Neural progenitor cell (in vitro differentiated cells): ENCODE measurements around the gene SMYD3. TPM values are rescaled to one million over a fixed set of nuclear protein-coding genes. Genes with fewer than 3 reads are reported as not detected.

Source experiments
- DNase-seq: peaks from one replicate; pipeline ENCODE4 v3.0.0-alpha.2; 2016; ENCODE audit warnings: low spot score
- H2AFZ ChIP-seq: fragments of 200-600 bp; sonication (generic); replicated peaks from 2 replicates; pipeline ENCODE4 v1.6.1; 2016; ENCODE audit warnings: antibody characterized with exemption
- H3F3A ChIP-seq: fragments of 200-600 bp; sonication (generic); 2 replicates; pipeline ENCODE4 v1.6.1; 2016; ENCODE audit warnings: antibody characterized with exemption, low read depth
- H3K27ac ChIP-seq: fragments of 200-600 bp; sonication (generic); 2 replicates; pipeline ENCODE4 v1.5.1; 2016; ENCODE audit warnings: mild to moderate bottlenecking
- H3K27me3 ChIP-seq: fragments of 200-600 bp; sonication (generic); 2 replicates; pipeline ENCODE4 v1.6.1; 2016; ENCODE audit warnings: mild to moderate bottlenecking, moderate library complexity
- H3K36me3 ChIP-seq: fragments of 200-600 bp; sonication (generic); 2 replicates; pipeline ENCODE4 v1.5.1; 2016
- H3K4me1 ChIP-seq: fragments of 200-600 bp; sonication (generic); 2 replicates; pipeline ENCODE4 v1.6.1; 2016; ENCODE audit warnings: mixed run types
- H3K4me2 ChIP-seq: fragments of 200-600 bp; sonication (generic); 2 replicates; pipeline ENCODE4 v1.6.1; 2016
- H3K4me3 ChIP-seq: fragments of 200-600 bp; sonication (generic); 2 replicates; pipeline ENCODE4 v1.5.1; 2016
- H3K79me2 ChIP-seq: fragments of 200-600 bp; sonication (generic); 2 replicates; pipeline ENCODE4 v1.6.1; 2016; ENCODE audit warnings: low read depth
- H3K9ac ChIP-seq: fragments of 200-600 bp; sonication (generic); 2 replicates; pipeline ENCODE4 v1.6.1; 2016
- H3K9me3 ChIP-seq: fragments of 200-600 bp; sonication (generic); 2 replicates; pipeline ENCODE4 v1.5.1; 2016; ENCODE audit warnings: low read depth
- H4K20me1 ChIP-seq: fragments of 200-600 bp; sonication (generic); 2 replicates; pipeline ENCODE4 v1.6.1; 2016; ENCODE audit warnings: low read depth
- H3K27ac Mint-ChIP-seq: 3 replicates; pipeline ENCODE4 v1.8.0; 2021; ENCODE audit warnings: mixed read lengths
- H3K27me3 Mint-ChIP-seq: 2 replicates; pipeline ENCODE4 v1.8.0; 2022; ENCODE audit warnings: low read depth, mild to moderate bottlenecking, inconsistent platforms, moderate library complexity, mixed read lengths; ENCODE audit not compliant: insufficient read depth
- H3K36me3 Mint-ChIP-seq: 3 replicates; pipeline ENCODE4 v1.8.0; 2021; ENCODE audit warnings: mixed read lengths
- H3K4me1 Mint-ChIP-seq: 3 replicates; pipeline ENCODE4 v1.8.0; 2021; ENCODE audit warnings: mixed read lengths
- H3K4me3 Mint-ChIP-seq: 3 replicates; pipeline ENCODE4 v1.8.0; 2021; ENCODE audit warnings: mild to moderate bottlenecking, moderate library complexity, mixed read lengths
- H3K9me3 Mint-ChIP-seq: 3 replicates; pipeline ENCODE4 v1.8.0; 2020; ENCODE audit warnings: mixed read lengths
- EZH2 ChIP-seq: fragments of 200-600 bp; sonication (generic); IDR thresholded peaks from 2 replicates; pipeline ENCODE4 v1.6.1; 2017; ENCODE audit warnings: antibody characterized with exemption, mild to moderate bottlenecking, moderate library complexity
- EZH2phosphoT487 ChIP-seq: fragments of 200-600 bp; sonication (generic); IDR thresholded peaks from 2 replicates; pipeline ENCODE4 v1.6.1; 2017; ENCODE audit warnings: antibody characterized with exemption
- total RNA-seq: library from RNA; depleted of rRNA; stranded (reverse); fragments of >200 nt; gene quantifications from 2 replicates; pipeline ENCODE4 v1.2.3, GENCODE V29; 2015; ENCODE audit warnings: low replicate concordance
- TF ChIP-seq, protein P1 (sequence below): fragments of 200-600 bp; sonication (generic); IDR thresholded peaks from 2 replicates; pipeline ENCODE4 v1.5.1; 2017; ENCODE audit warnings: antibody characterized with exemption, mild to moderate bottlenecking

SMYD3 gene
- total RNA-seq, 1 donor from 2014 or later, result 43.2 TPM

DNA sequence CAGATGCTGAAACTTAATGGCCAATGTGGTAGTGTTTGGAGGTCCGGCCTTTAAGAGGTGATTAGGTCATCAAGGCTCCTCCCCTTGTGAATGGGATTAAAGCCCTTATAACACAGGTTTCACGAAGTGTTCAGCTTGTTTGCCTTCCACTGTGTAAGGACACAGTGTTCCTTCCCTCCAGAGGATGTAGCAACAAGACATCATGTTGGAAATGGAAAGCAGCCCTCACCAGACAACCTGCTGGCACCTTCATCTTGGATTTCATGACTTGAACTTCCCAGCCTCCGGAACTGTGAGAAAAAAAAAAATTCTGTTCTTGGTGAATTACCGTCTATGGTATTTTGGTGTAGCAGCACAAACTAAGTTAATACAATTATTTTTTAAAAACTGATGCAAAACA is 738.5 kb downstream of the SMYD3 start:
- H4K20me1 ChIP-seq, result no peaks in the 10 kb centered on the region
- H3K4me2 ChIP-seq, result no peak overlapping the region
- no peak for DNase-seq
- H3K9me3 ChIP-seq, result no peaks in the 10 kb centered on the region
- H3K36me3 ChIP-seq, result no peaks in the 10 kb centered on the region
- no peak overlapping the region for H3K27ac ChIP-seq
- peaks cover 7% of the 10 kb centered on the region for H3K4me1 ChIP-seq
- H3K36me3 Mint-ChIP-seq, result peaks cover 3% of the 10 kb centered on the region
- no peak overlapping the region for H2AFZ ChIP-seq
- no peak for TF ChIP-seq EZH2phosphoT487
- TF ChIP-seq EZH2, result no peak
- TF ChIP-seq, protein P1, sequence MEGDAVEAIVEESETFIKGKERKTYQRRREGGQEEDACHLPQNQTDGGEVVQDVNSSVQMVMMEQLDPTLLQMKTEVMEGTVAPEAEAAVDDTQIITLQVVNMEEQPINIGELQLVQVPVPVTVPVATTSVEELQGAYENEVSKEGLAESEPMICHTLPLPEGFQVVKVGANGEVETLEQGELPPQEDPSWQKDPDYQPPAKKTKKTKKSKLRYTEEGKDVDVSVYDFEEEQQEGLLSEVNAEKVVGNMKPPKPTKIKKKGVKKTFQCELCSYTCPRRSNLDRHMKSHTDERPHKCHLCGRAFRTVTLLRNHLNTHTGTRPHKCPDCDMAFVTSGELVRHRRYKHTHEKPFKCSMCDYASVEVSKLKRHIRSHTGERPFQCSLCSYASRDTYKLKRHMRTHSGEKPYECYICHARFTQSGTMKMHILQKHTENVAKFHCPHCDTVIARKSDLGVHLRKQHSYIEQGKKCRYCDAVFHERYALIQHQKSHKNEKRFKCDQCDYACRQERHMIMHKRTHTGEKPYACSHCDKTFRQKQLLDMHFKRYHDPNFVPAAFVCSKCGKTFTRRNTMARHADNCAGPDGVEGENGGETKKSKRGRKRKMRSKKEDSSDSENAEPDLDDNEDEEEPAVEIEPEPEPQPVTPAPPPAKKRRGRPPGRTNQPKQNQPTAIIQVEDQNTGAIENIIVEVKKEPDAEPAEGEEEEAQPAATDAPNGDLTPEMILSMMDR, result no peak
- H3K4me3 ChIP-seq, result no peak overlapping the region
- no peak overlapping the region for H3K4me3 Mint-ChIP-seq
- no peaks in the 10 kb centered on the region for H3K27me3 ChIP-seq
- H3F3A ChIP-seq, result no peaks in the 10 kb centered on the region
- H3K9me3 Mint-ChIP-seq, result no peaks in the 10 kb centered on the region
- no peaks in the 10 kb centered on the region for H3K79me2 ChIP-seq
- H3K4me1 Mint-ChIP-seq, result peaks cover 16% of the 10 kb centered on the region
- no peak overlapping the region for H3K27ac Mint-ChIP-seq
- H3K27me3 Mint-ChIP-seq, result no peaks in the 10 kb centered on the region
- H3K9ac ChIP-seq, result no peak overlapping the region

DNA sequence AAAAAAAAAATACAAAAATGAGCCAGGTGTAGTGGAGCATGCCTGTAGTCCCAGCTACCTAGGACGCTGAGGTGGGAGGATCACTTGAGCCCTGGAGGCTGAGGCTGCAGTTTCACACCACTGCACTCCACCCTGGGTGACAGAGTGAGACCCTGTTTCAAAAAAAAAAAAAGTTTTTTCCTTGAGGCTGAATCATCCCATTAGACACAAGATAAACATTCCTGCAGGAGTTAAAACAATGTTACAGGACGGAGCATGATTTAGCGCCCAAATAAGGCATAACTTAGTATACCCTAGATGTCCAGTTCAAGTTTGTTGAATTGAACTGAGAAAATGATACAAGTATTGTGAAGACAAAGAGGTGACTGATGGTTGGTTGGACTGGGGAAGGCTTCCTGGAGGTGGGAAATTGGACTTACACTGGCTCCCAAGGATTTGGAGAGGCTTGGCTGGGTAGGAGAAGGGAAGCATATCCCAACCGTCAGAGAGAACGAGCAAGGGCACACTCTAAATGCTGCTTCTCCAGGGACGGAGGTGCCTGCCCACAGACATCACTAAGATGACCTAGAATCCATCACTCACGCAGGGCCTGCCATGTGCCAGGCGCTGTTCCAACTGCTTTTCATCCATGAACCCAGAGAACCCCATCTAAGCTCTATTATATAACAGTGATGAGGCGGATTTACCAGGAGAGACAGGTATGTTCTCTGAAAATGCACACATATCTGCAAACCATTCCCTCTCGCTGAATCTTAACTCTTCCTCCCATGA is 741.7 kb downstream of the SMYD3 start:
- H3K9ac ChIP-seq, result no peak overlapping the region
- no peaks in the 10 kb centered on the region for H4K20me1 ChIP-seq
- no peak overlapping the region for H3K27ac ChIP-seq
- H3F3A ChIP-seq, result no peaks in the 10 kb centered on the region
- H3K36me3 ChIP-seq, result no peaks in the 10 kb centered on the region
- H3K4me2 ChIP-seq, result no peak overlapping the region
- no peaks in the 10 kb centered on the region for H3K27me3 ChIP-seq
- no peaks in the 10 kb centered on the region for H3K9me3 ChIP-seq
- H3K36me3 Mint-ChIP-seq, result peaks cover 9% of the 10 kb centered on the region
- peaks cover 20% of the 10 kb centered on the region for H3K4me1 Mint-ChIP-seq
- DNase-seq, result no peak
- H3K4me3 ChIP-seq, result no peak overlapping the region
- no peak overlapping the region for H3K4me3 Mint-ChIP-seq
- peaks cover 4% of the 10 kb centered on the region for H3K9me3 Mint-ChIP-seq
- H3K27me3 Mint-ChIP-seq, result no peaks in the 10 kb centered on the region
- H3K4me1 ChIP-seq, result peaks cover 8% of the 10 kb centered on the region
- H2AFZ ChIP-seq, result no peak overlapping the region
- peak overlapping the region; percentile 86 for H3K27ac Mint-ChIP-seq
- H3K79me2 ChIP-seq, result no peaks in the 10 kb centered on the region
- TF ChIP-seq EZH2phosphoT487, result no peak
- TF ChIP-seq EZH2, result no peak
- TF ChIP-seq, protein P1, result no peak

DNA sequence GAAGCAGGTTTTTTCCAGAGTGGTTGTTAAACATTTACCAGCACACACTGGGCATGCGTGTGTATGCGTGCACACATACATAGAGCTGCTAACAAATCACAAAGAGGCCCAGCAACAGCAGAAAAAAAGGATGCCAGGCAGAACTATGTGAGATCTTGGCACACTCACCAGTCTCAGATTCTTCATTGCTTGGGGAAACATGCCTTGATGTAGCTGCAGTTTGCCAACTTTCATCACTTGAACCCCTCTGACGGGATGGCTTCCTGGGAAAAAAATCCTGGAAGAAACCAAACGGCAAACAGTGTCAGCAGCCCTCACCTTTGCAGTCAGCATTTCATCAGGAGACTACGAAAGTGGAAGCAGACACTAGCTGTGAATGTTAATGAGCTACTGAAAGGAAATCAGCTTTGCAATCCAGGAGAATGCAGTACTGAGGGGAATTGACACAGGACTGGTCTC is 743.2 kb downstream of the SMYD3 start:
- DNase-seq, result peak; percentile 27
- Histone ChIP-seq H3K9me3 (no peaks in the 10 kb centered on the region), H3K4me1 (peaks cover 23% of the 10 kb centered on the region), H3K27me3 (no peaks in the 10 kb centered on the region), H3F3A (no peaks in the 10 kb centered on the region), H3K4me2 (peak overlapping the region; percentile 47), H3K79me2 (no peaks in the 10 kb centered on the region), H3K27ac (no peak overlapping the region), H4K20me1 (no peaks in the 10 kb centered on the region), H3K36me3 (no peaks in the 10 kb centered on the region), H3K9ac (no peak overlapping the region), H2AFZ (no peak overlapping the region), H3K4me3 (no peak overlapping the region)
- H3K9me3 Mint-ChIP-seq, result peaks cover 4% of the 10 kb centered on the region
- peaks cover 9% of the 10 kb centered on the region for H3K36me3 Mint-ChIP-seq
- no peak overlapping the region for H3K27ac Mint-ChIP-seq
- H3K4me3 Mint-ChIP-seq, result no peak overlapping the region
- H3K27me3 Mint-ChIP-seq, result peaks cover 2% of the 10 kb centered on the region
- TF ChIP-seq, protein P1, result no peak
- no peak for TF ChIP-seq EZH2phosphoT487
- TF ChIP-seq EZH2, result no peak
- peaks cover 27% of the 10 kb centered on the region for H3K4me1 Mint-ChIP-seq
